ENCODE data around the gene PASK.

GRCh38 chr2:241173557-241173956, 24.3 kb upstream of the PASK start:
- TF ChIP-seq POLR2A (IDR thresholded peaks at IDR 0.05): no peak
- TF ChIP-seq POLR2AphosphoS5 (IDR thresholded peaks at IDR 0.05): no peak

Data from spleen (tissue), 3 donors.